ENCODE data around the gene TMEM203.

The TMEM203 gene

GRCh38 chr9:137205126-137206069 lies at the start of gene TMEM203, which contains the start of gene NDOR1:
TMEM203 (minus strand) TSS chr9:137205648; CDS start chr9:137205414, 234 bp downstream.
NDOR1 (plus strand) TSS chr9:137205700; CDS start chr9:137205778, 78 bp downstream.
- no peak for TF ChIP-seq CTCF (conservative IDR thresholded peaks at IDR 0.05; ENCODE audit: low read length)
- DNase-seq (ENCODE audit: low read depth) = peak; percentile 69
- H3K4me3 ChIP-seq (ENCODE audit: low read length) = peak within 1 kb of the TSS; percentile 94

- DNase-seq (ENCODE audit: low read depth) = peak; percentile 84
- TF ChIP-seq CTCF (conservative IDR thresholded peaks at IDR 0.05; ENCODE audit: low read length) = no peak
- peak within 1 kb of the TSS; percentile 91 for H3K4me3 ChIP-seq (ENCODE audit: low read length)
These were observed 49.4 kb upstream of the TMEM203 start, which contains the start of gene NELFB for GRCh38 chr9:137254624-137255447. NELFB (plus strand) TSS chr9:137255327.

GRCh38 chr9:137253717-137254623 lies 48.5 kb upstream of the TMEM203 start:
- DNase-seq (ENCODE audit: low read depth) = no peak
- no peak for TF ChIP-seq CTCF (conservative IDR thresholded peaks at IDR 0.05; ENCODE audit: low read length)
- H3K4me3 ChIP-seq (ENCODE audit: low read length) = peak overlapping the region; percentile 78

- no peak for TF ChIP-seq CTCF (conservative IDR thresholded peaks at IDR 0.05; ENCODE audit: low read length)
- DNase-seq (ENCODE audit: low read depth) = no peak
- H3K4me3 ChIP-seq (ENCODE audit: low read length) = no peak overlapping the region
These were observed 47.4 kb upstream of the TMEM203 start for GRCh38 chr9:137252555-137253506.

- no peak overlapping the region for H3K4me3 ChIP-seq (ENCODE audit: low read length)
- no peak for TF ChIP-seq CTCF (conservative IDR thresholded peaks at IDR 0.05; ENCODE audit: low read length)
- no peak for DNase-seq (ENCODE audit: low read depth)
These were observed 46.2 kb upstream of the TMEM203 start for GRCh38 chr9:137251490-137252268.
